IMR-90 (cell line): Measurements from ENCODE around the gene BCAS2. TPM values are rescaled to one million over a fixed set of nuclear protein-coding genes. Genes with fewer than 3 reads are reported as not detected.

Experiments
- ATAC-seq: fragments of 200-7000 bp; cut with Tn5 transposase; 2 replicates; pipeline ENCODE4 v1.9.1; 2020; ENCODE audit warnings: low read depth, mild to moderate bottlenecking, moderate library complexity
- BruUV-seq: library from RNA; stranded (reverse); fragments of 400-500 nt; replicated peaks from 2 replicates; lab custom pipeline; 2021; lab: Mats Ljungman, UMichigan
- CTCF ChIA-PET: fragments of 300-600 bp; formaldehyde crosslinking; extraction: SDS; loops from one replicate; lab custom pipeline; 2021; ENCODE audit warnings: antibody characterized with exemption; lab: Yijun Ruan, JAX
- POLR2A ChIA-PET: fragments of 300-600 bp; sonication (Branson Sonifier 250); formaldehyde crosslinking; loops from one replicate; lab custom pipeline; 2022; ENCODE audit warnings: antibody characterized with exemption; ENCODE audit not compliant: unreplicated experiment; lab: Charles Lee
- DNase-seq: peaks from one replicate; pipeline ENCODE4 v3.0.0; 2013
- H2AFZ ChIP-seq: replicated peaks from 2 replicates; pipeline ENCODE3; 2013; ENCODE audit warnings: low read length, mild to moderate bottlenecking; ENCODE audit not compliant: poor library complexity
- H2AK5ac ChIP-seq: 2 replicates; pipeline ENCODE4 v1.6.1; 2013; ENCODE audit warnings: low read depth, low read length, inconsistent platforms
- H2AK9ac ChIP-seq: replicated peaks from 2 replicates; pipeline ENCODE3; 2013; ENCODE audit warnings: mild to moderate bottlenecking, low read depth, low read length, moderate library complexity; ENCODE audit not compliant: poor library complexity
- H2BK120ac ChIP-seq: 2 replicates; pipeline ENCODE4 v1.6.1; 2013; ENCODE audit warnings: low read depth, low read length, inconsistent platforms
- H2BK15ac ChIP-seq: 3 replicates; pipeline ENCODE4 v1.6.1; 2013; ENCODE audit warnings: low read depth, low read length, inconsistent platforms
- H2BK20ac ChIP-seq: 2 replicates; pipeline ENCODE4 v1.6.1; 2013; ENCODE audit warnings: low read depth, mild to moderate bottlenecking, inconsistent platforms, low read length, moderate library complexity
- H2BK5ac ChIP-seq: 2 replicates; pipeline ENCODE4 v1.6.1; 2013; ENCODE audit warnings: mild to moderate bottlenecking, low read depth, low read length, inconsistent platforms; ENCODE audit not compliant: poor library complexity, severe bottlenecking
- H3K14ac ChIP-seq: replicated peaks from 2 replicates; pipeline ENCODE4 v1.6.1; 2013; ENCODE audit warnings: low read depth, low read length, inconsistent platforms
- H3K18ac ChIP-seq: 2 replicates; pipeline ENCODE4 v1.6.1; 2013; ENCODE audit warnings: low read depth, low read length, control low read depth
- H3K23ac ChIP-seq: 2 replicates; pipeline ENCODE4 v1.6.1; 2013; ENCODE audit warnings: low read depth, low read length, inconsistent platforms
- H3K27ac ChIP-seq: 2 replicates; pipeline ENCODE4 v1.5.1; 2013; ENCODE audit warnings: mild to moderate bottlenecking, control low read depth, low read length; ENCODE audit not compliant: insufficient read depth
- H3K27me3 ChIP-seq: 2 replicates; pipeline ENCODE4 v1.6.1; 2013; ENCODE audit warnings: low read length; ENCODE audit not compliant: control insufficient read depth, insufficient read depth
- H3K36me3 ChIP-seq: 2 replicates; pipeline ENCODE4 v1.6.1; 2013; ENCODE audit warnings: low read length, mixed read lengths; ENCODE audit not compliant: control insufficient read depth, insufficient read depth
- H3K4ac ChIP-seq: 2 replicates; pipeline ENCODE4 v1.6.1; 2013; ENCODE audit warnings: low read depth, low read length, inconsistent platforms
- H3K4me1 ChIP-seq: 2 replicates; pipeline ENCODE4 v1.6.1; 2013; ENCODE audit warnings: low read length, mixed read lengths; ENCODE audit not compliant: control insufficient read depth, insufficient read depth
- H3K4me2 ChIP-seq: 2 replicates; pipeline ENCODE4 v1.6.1; 2013; ENCODE audit warnings: low read depth, mild to moderate bottlenecking, control low read depth, low read length, moderate library complexity
- H3K4me3 ChIP-seq: 2 replicates; pipeline ENCODE4 v1.5.1; 2013; ENCODE audit warnings: low read depth, mild to moderate bottlenecking, control low read depth, low read length, moderate library complexity; ENCODE audit not compliant: insufficient read depth
- H3K56ac ChIP-seq: 2 replicates; pipeline ENCODE4 v1.6.1; 2013; ENCODE audit warnings: low read length, inconsistent platforms; ENCODE audit not compliant: insufficient read depth; ENCODE audit errors: extremely low read depth
- H3K79me1 ChIP-seq, 2 experiments: 2 replicates each; pipeline ENCODE4 v1.6.1; 2013; ENCODE audit warnings: low read length in 2 of 2, inconsistent platforms in 1 of 2, low read depth in 1 of 2
- H3K9ac ChIP-seq: 2 replicates; pipeline ENCODE4 v1.6.1; 2013; ENCODE audit warnings: low read depth, low read length, control low read depth
- H3K9me1 ChIP-seq: 2 replicates; pipeline ENCODE4 v1.6.1; 2013; ENCODE audit warnings: low read length, inconsistent platforms; ENCODE audit not compliant: insufficient read depth
- H3K9me3 ChIP-seq: 2 replicates; pipeline ENCODE4 v1.6.1; 2013; ENCODE audit warnings: low read length; ENCODE audit not compliant: control insufficient read depth, insufficient read depth
- H4K20me1 ChIP-seq: 2 replicates; pipeline ENCODE4 v1.6.1; 2013; ENCODE audit warnings: low read length, inconsistent platforms; ENCODE audit not compliant: insufficient read depth
- H4K5ac ChIP-seq: 2 replicates; pipeline ENCODE4 v1.6.1; 2013; ENCODE audit warnings: mild to moderate bottlenecking, low read depth, low read length, control low read depth
- H4K8ac ChIP-seq, 2 experiments: 2 replicates each; pipeline ENCODE4 v1.6.1; 2013; ENCODE audit warnings: low read depth in 2 of 2, low read length in 2 of 2, control low read depth in 1 of 2, inconsistent platforms in 1 of 2
- H4K91ac ChIP-seq: 2 replicates; pipeline ENCODE4 v1.6.1; 2013; ENCODE audit warnings: low read depth, low read length, inconsistent platforms; ENCODE audit not compliant: insufficient read depth
- CEBPB ChIP-seq: IDR thresholded peaks from 2 replicates; pipeline ENCODE4 v1.6.1; 2012; ENCODE audit warnings: low read depth, low read length, improper control_type of control experiment
- MAZ ChIP-seq: IDR thresholded peaks from 2 replicates; pipeline ENCODE4 v1.6.1; 2012; ENCODE audit warnings: low read depth, mild to moderate bottlenecking, low read length, improper control_type of control experiment, moderate library complexity, borderline replicate concordance
- RCOR1 ChIP-seq: IDR thresholded peaks from 2 replicates; pipeline ENCODE4 v1.6.1; 2012; ENCODE audit warnings: mild to moderate bottlenecking, low read length, improper control_type of control experiment; ENCODE audit not compliant: insufficient replicate concordance
- WGBS, 2 experiments: methylation state at CpG; one replicate each; pipeline versions ENCODE4 v1.1.5 to v1.1.7; 2013; ENCODE audit warnings: missing lambda C conversion rate in 2 of 2; ENCODE audit not compliant: insufficient read length in 1 of 2; ENCODE audit errors: extremely low coverage in 2 of 2; 5-methylcytosine and 5-hydroxymethylcytosine counted together
- dilution Hi-C: fragments of 300-500 bp; cut with HindIII; formaldehyde crosslinking; loops from one replicate; pipeline ENCODE4 v1.14.3; 2018; ENCODE audit warnings: low sequenced_read_pairs; ENCODE audit not compliant: unreplicated experiment
- in situ Hi-C: fragments of 300-500 bp; cut with MboI; formaldehyde crosslinking; loops from 3 replicates; pipeline ENCODE4 v1.14.3; 2019; ENCODE audit warnings: low sequenced_read_pairs, inconsistent platforms, mixed read lengths
- intact Hi-C: fragments of 100-400 bp; cut with micrococcal nuclease; formaldehyde crosslinking; loops from 2 replicates; pipeline ENCODE4 v1.10.0; 2022
- polyA plus RNA-seq, 3 experiments: library from polyadenylated mRNA; depleted of rRNA; stranded (reverse); fragments of >200 nt; gene quantifications; 2 replicates each; pipeline ENCODE4 v1.2.3, GENCODE V29; 2012; ENCODE audit warnings: low replicate concordance in 1 of 3
- total RNA-seq: library from RNA; depleted of rRNA; stranded (reverse); fragments of >200 nt; gene quantifications from 2 replicates; pipeline ENCODE4 v1.2.3, GENCODE V29; 2012

The BCAS2 gene
- total and polyA plus RNA-seq, 2 of the 4 experiments (the other 2 are of a cell fraction): 15.4 to 23.1 TPM

GRCh38 chr1:114549137-114549536 lies 32.3 kb downstream of the BCAS2 start:
- no peaks in the 10 kb centered on the region for H3K9me1 ChIP-seq
- no peak overlapping the region for H3K27ac ChIP-seq
- no peak overlapping the region for H2AK5ac ChIP-seq
- no peak for ATAC-seq
- no peaks in the 10 kb centered on the region for H3K36me3 ChIP-seq
- no peak overlapping the region for H2BK20ac ChIP-seq
- no peak overlapping the region for H2BK120ac ChIP-seq
- H3K4ac ChIP-seq: no peak overlapping the region
- no peak overlapping the region for H3K4me2 ChIP-seq
- H3K18ac ChIP-seq: no peak overlapping the region
- H3K79me1 ChIP-seq: no peaks in the 10 kb centered on the region
- intact Hi-C loops: no loop called here
- WGBS, 2 experiments: no CpG with 5 or more reads among the region's 4 CpGs
- no peak for TF ChIP-seq MAZ
- no peak for TF ChIP-seq CEBPB
- TF ChIP-seq RCOR1: no peak
- no peak overlapping the region for H3K56ac ChIP-seq
- no peak overlapping the region for H4K8ac ChIP-seq
- dilution Hi-C loops: no loop called here
- CTCF ChIA-PET: no interaction called here
- POLR2A ChIA-PET: interaction anchor here (0.6 kb wide), 1 partner anchor 15 kb away, joined by 4 read pairs; no protein-coding TSS in a partner anchor
- H3K14ac ChIP-seq: no peak overlapping the region
- H2BK15ac ChIP-seq: no peak overlapping the region
- H3K27me3 ChIP-seq: no peaks in the 10 kb centered on the region
- no peak overlapping the region for H2BK5ac ChIP-seq
- no peak for DNase-seq
- in situ Hi-C loops: no loop called here
- no peak overlapping the region for H4K91ac ChIP-seq
- no peak overlapping the region for H2AK9ac ChIP-seq
- no peak overlapping the region for H2AFZ ChIP-seq
- H3K9me3 ChIP-seq: no peaks in the 10 kb centered on the region
- no peaks in the 10 kb centered on the region for H4K20me1 ChIP-seq
- no peaks in the 10 kb centered on the region for H3K4me1 ChIP-seq
- no peak overlapping the region for H3K4me3 ChIP-seq
- no peak overlapping the region for H4K5ac ChIP-seq
- no peak overlapping the region for H3K9ac ChIP-seq
- no TSS peak for BruUV-seq
- H3K23ac ChIP-seq: no peak overlapping the region
